PC-9 (cell line): ENCODE data around the gene ERI3.

Experiments
- EZH2 ChIP-seq: fragments of 200-600 bp; sonication (generic); IDR thresholded peaks from 2 replicates; pipeline ENCODE4 v1.8.0; 2017; ENCODE audit warnings: antibody characterized with exemption, low read depth
- TF ChIP-seq, protein P1 (sequence below): fragments of 200-600 bp; sonication (generic); conservative IDR thresholded peaks from 2 replicates; pipeline ENCODE4 v1.6.1; 2017; ENCODE audit warnings: mixed run types, antibody characterized with exemption, mild to moderate bottlenecking, moderate library complexity

DNA sequence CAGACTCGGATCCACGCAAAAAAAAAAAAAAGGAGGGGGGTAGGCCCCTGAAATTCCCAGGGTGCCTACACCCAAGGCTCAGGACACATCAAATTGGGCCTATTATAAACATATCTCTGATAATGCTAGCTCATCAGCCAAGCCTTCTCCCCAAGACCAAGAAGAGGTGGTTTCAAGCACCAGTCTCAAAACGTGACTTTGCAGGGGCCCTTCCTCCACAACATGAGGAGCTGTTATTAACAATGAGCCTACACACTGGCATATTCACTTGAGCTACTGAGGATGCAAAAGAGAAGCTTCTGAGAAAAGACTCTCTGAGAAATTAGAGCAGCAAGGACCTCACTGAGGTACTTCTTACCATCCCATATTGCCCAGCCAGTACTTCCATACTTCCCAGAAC lies 32.7 kb downstream of the ERI3 start:
- TF ChIP-seq, protein P1, sequence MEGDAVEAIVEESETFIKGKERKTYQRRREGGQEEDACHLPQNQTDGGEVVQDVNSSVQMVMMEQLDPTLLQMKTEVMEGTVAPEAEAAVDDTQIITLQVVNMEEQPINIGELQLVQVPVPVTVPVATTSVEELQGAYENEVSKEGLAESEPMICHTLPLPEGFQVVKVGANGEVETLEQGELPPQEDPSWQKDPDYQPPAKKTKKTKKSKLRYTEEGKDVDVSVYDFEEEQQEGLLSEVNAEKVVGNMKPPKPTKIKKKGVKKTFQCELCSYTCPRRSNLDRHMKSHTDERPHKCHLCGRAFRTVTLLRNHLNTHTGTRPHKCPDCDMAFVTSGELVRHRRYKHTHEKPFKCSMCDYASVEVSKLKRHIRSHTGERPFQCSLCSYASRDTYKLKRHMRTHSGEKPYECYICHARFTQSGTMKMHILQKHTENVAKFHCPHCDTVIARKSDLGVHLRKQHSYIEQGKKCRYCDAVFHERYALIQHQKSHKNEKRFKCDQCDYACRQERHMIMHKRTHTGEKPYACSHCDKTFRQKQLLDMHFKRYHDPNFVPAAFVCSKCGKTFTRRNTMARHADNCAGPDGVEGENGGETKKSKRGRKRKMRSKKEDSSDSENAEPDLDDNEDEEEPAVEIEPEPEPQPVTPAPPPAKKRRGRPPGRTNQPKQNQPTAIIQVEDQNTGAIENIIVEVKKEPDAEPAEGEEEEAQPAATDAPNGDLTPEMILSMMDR = no peak
- no peak for TF ChIP-seq EZH2
